VCaP (cell line): ENCODE results near the gene ITSN2.

Experiments
- H3K27ac ChIP-seq: fragments of 450-650 bp; 2 replicates; pipeline ENCODE4 v1.5.1; 2017
- CTCF ChIP-seq: fragments of 450-650 bp; conservative IDR thresholded peaks from 2 replicates; pipeline ENCODE4 v1.5.1; 2017; ENCODE audit warnings: mild to moderate bottlenecking, moderate library complexity

Gene ITSN2

GRCh38 chr2:24176326-24176725, 184.0 kb downstream of the ITSN2 start:
- TF ChIP-seq CTCF, result no peak

DNA sequence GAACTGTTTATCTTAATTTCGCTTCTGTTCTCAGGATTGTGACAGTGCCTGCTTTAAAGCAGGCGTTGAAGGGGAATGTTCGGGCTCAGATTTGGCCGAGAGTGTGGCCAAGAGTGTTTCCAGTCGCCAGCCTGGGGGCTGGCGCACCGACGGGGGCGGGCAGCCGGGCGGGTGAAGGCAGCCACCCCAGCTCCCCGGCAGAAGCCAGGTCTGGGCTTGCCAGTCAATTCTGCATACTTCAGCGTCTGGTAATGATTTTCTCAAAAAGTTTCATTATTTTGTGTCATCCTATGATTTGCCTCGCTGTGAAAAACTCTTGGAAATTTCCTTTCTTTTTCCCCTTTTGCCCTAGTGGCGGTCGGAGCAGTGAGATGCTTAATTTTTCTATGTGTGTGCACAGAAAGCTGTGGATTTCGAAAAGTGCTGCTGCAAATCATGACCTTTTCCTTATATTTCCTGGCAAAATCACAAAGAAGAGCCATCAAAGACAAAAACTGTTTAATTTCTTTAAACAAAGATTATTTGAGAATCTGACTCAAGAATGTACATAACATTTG, 184.6 kb downstream of the ITSN2 start:
- H3K27ac ChIP-seq, result no peak overlapping the region
- TF ChIP-seq CTCF, result no peak

More at GRCh38 chr2:24176326-24176725, 184.0 kb downstream of the ITSN2 start:
- no peak overlapping the region for H3K27ac ChIP-seq

- TF ChIP-seq CTCF, result no peak
- no peak within 1 kb of the TSS for H3K27ac ChIP-seq
Measured at GRCh38 chr2:24174851-24175277, 185.5 kb downstream of the ITSN2 start, which contains the start of gene FAM228A. Gene FAM228A, plus strand, starts transcription at chr2:24175053. Its CDS starts 428 bp downstream, at chr2:24175481.

GRCh38 chr2:24169023-24169422, 191.3 kb downstream of the ITSN2 start:
- TF ChIP-seq CTCF, result no peak

GRCh38 chr2:24164416-24164973, 195.8 kb downstream of the ITSN2 start:
- no peak overlapping the region for H3K27ac ChIP-seq
- TF ChIP-seq CTCF, result peak; percentile 55

More at GRCh38 chr2:24169023-24169422, 191.3 kb downstream of the ITSN2 start:
- H3K27ac ChIP-seq, result no peak overlapping the region

DNA sequence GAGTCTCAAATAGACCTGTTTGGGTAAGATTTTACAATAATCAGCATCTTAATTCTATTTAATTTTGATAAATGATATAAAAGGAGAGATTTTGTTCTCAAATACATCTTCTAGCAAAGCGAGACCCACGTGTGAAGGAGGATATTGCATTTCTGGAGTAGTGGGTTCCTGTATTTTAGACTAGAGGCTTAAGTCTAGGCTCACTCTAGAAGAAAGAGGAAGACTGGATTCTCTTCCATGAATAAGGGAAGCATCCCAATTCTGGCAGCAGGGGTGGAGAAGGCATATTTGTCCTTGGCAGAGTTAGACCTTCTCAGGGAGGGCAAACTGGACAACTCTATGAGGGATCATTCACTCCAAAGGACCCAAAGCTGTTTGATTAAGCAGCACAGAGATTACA, 196.7 kb downstream of the ITSN2 start:
- no peak for TF ChIP-seq CTCF
- no peak overlapping the region for H3K27ac ChIP-seq

- H3K27ac ChIP-seq, result no peak overlapping the region
- TF ChIP-seq CTCF, result no peak
Measured at GRCh38 chr2:24163186-24163585, 197.2 kb downstream of the ITSN2 start.
